ENCODE results near the gene SND1. TPM values are rescaled to one million over a fixed set of nuclear protein-coding genes. Genes with fewer than 3 reads are reported as not detected.
A peak's percentile ranks its signal among the peaks of the same experiment; 100 is the strongest.

Gene SND1
- 125 TPM for total RNA-seq

DNA sequence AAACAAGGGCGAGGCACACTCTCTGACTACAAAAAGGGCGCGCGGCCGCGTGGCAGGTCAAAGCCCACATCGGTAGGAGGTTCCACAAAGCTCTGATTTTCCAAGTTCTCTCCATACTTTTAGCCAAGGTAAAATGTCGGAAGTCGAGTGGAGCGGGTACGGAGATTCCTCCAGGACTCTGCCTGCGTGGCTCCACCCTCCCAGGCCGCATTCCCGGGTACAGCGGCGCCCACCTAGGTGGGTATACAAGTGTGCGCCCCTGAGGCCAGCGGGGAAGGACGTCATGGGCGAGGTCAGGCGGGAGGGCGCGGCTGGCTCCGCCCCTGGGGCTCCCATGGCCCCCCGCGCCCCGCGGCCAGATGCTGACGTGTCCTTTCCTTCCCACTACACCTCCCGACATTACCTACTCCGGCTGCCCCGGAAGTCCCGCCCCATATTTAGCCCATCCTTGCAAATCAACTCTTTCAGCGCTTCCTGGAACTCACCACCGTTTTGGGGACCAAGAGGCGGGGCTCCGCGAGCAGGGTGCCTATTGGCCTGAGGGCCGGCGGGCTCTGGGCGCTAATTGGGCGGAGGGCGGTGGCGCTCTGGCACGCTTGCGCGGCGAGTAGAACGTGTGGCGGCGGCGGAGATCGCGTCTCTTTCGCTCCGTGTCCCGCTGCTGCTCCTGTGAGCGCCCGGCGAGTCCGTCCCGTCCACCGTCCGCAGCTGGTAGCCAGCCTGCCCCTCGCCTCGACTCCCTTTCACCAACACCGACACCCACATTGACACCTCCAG, at the start of gene SND1:
Gene SND1, plus strand, starts transcription at position 639 of the 777 bp plus-strand sequence. CDS start 180 bp downstream, outside the sequence.
- intact Hi-C loops (cut with DNase I) = no loop called here
- ATAC-seq = peak; percentile 99
- peak; percentile 99 for DNase-seq (ENCODE audit: low spot score)

DNA sequence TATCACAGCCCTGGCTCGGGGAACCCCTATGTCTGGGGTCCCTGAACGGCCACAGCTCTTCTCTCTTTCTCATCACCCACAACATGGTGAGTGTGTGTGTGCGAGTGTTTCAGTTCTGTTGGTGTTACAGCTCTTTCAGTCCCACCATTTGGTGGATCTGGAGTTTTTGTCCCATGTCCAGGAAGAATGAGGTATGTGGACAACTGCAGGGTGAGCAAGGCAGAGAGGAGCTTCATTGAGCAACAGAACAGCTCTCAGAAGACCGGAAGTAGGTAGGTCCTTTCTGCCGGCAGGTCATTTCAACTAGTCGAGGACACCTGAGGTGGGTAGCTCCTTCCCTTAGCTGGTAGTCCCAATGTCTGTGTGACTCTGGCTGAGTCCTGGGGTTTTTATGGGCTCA, 43.5 kb upstream of the SND1 start:
- intact Hi-C loops (cut with DNase I) = no loop called here
- no peak for ATAC-seq
- DNase-seq (ENCODE audit: low spot score) = no peak

DNA sequence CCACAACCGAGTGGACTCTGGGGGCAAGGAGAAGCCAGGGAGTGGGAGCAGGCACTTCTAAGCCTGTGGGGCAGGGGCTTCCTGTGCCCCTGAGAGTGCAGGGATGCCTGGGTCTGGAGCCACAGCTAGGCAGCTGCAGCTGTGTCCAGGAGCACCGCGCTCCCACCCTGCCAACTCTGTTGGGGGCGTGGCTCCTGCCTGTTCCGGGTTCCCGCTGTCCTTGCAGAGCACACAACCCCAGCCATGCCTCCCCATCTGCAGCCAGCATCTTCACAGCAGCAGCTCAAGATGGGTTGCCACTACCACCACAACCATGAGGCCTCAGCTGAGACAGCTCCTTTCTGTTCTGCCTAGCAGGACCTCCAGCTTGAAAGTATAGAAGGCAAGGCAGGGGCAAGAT, 42.7 kb upstream of the SND1 start:
- intact Hi-C loops (cut with DNase I) = no loop called here
- DNase-seq (ENCODE audit: low spot score) (no peak), ATAC-seq (no peak)

DNA sequence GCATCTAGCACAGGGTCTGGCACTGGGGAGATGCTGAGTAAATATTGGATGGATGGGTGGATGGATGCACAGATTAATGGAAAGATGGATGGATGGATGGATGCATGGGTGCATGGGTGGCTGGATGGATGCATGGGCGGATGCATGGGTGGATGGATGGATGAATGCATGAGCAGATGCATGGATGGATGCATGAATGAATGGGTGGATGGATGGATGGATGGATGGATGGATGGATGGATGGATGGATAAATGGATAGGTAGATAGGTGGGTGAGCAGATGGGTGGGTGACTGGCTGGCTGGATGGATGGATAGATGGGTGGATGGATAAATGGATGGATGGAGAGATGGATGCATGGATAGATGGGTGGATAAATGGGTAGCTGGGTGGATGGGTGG, 39.7 kb upstream of the SND1 start:
- DNase-seq (ENCODE audit: low spot score) (no peak), ATAC-seq (no peak)
- intact Hi-C loops (cut with DNase I) = no loop called here

DNA sequence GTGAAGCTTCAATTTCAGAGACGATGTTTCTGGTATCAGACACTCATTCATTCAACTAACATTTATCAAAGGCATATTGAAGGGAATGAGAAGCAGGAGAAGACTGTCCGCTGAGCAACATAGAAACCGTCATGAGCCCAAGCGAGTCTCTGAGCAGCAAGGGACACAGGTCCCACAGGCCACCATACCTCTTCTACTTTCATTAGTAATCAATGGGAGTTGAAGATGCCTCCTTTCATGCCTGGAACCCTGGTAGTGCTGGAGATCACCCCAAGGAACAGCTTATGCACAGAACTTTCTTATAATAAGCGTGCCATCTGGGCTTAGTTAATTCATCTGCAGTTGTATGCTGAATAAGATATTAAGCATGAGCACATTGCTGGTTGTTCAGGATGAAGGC, 35.3 kb upstream of the SND1 start:
- intact Hi-C loops (cut with DNase I) = no loop called here
- ATAC-seq (no peak), DNase-seq (ENCODE audit: low spot score) (no peak)

DNA sequence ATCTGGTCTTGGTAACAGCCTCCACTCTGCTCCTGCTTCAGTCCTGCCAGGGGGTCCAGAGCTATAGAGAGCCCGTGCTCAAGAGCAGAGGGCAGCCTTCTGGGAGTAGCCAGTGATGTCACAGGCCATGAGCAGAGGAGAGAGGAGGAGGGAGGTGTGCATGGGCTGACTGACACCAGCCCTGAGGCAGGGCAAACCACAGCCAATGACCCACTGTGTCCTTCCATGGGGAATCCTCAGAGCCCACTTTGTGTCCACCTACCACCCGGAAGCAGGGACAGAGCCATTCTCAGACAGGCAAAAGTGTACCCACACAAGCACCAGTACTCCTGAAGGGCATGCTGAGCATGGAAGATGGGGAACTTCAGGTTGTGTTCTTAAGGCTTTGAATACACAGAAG, 34.0 kb upstream of the SND1 start, which contains the start of gene PAX4:
Gene PAX4, minus strand, starts transcription at position 101 of the 400 bp plus-strand sequence. CDS start 2,214 bp downstream, outside the sequence.
- intact Hi-C loops (cut with DNase I) = no loop called here
- ATAC-seq (no peak), DNase-seq (ENCODE audit: low spot score) (no peak)

DNA sequence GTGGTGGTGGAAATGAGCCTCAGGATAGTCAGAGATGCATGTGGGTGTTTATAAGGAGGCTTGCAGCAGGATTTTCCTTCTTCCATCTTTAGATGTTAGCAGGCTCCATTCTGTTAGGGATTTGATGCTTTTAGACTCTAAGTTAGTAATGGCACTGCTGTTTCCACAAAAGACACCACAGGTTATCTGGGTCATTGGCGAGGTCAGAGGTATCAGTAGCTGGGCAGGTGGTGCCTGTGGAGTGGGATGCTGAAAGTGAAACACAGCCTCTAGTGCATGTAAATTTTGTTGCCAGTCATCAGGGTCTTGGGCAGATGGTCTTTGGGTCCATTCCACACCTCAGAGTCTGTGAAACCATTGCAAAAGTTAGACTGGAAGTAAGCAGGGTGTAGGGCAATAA, 33.2 kb upstream of the SND1 start:
- intact Hi-C loops (cut with DNase I) = no loop called here
- DNase-seq (ENCODE audit: low spot score) = no peak
- ATAC-seq = no peak

DNA sequence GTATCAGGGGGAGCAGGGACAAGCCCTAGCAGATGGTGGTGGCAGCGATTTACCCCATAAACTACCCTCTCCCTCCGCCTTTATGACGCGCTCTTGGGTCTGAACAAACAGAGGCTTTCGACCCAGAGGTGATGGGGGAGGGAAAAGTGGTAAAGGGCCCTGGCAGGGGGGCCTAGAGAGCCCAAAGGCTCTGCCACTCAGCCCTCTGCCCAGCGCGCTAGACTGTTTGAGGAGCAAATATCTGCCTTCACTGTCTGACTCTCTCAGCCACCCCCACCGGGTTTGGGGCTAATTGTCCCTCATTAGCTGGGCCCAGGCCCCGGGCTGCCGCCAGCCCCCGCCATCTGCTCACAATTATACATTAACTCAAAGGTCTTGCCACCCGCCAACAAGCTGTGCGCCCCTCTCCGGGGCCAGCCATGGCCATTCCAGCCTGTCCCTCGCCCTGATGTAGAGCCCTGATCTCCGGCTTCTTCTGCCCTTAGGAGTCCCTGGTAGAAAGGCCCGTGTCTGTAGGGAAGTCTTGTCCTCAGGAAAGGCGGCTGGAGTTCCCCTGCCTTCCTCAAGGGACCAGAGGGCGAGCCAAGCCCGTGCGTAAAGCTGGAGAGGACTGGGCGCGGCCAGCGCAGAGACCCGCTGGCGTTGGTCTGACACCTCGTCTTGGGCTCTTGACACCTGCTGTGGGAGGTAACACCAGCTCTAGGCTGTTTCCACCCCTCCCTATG, 32.2 kb upstream of the SND1 start:
- ATAC-seq (no peak), DNase-seq (ENCODE audit: low spot score) (no peak)
- intact Hi-C loops (cut with DNase I) = no loop called here

DNA sequence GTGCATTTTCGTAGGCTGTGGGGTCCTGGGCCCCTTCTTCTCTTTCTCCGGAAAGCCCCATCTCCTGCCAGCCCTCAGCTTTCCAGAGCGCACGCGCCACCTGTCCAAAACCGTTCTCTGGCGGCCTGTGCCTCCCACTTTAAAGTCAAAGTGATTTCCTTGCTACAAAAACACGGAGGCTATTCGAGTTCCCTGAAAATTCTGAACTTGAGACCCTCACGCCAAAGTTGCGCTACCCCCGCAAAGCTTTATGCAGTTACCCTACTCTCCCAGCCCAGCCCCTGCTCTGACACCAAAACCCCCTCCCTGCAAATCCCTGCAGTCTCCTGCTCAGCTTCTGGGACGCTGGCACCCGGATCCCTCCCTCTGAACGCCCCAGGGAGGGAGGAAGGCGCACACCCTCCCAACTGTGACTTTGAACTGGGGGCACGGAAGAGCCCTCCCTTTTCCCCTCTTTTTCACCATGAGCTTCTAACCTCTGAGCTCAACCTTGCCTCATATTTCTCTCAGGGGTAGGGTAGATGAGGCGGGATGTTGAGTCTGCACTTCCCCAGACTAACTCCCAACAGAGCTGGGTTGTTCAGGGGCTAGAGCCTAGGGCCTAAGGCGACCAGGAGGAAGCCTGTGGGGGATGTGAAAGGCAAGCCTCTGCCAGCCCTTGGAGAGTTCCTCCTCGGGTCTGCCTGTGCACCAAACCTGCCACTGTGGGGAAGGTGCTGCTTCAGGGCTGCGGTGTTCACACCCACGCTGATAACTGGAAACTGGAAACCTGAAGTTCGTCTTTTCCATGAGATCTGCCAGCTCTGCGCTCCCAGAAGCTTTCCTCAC, 31.4 kb upstream of the SND1 start:
- no peak for ATAC-seq

DNA sequence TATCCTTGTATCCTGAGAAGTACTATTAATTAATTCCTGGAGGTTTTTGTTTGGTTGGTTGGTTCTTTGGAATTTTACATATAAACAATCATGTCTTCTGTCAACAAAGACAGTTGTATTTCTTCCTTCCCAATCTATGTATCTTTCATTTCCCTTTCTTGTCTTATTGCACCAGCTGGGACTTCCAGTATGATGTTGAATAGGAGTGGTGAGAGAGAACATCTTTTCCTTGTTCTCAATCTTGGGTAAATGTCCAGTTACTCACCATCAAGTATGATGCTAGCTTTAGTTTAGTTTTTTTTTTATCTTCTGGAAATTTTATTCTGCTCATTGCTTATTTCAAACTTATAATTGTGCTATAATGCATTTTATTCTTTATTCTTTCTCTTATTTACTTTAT, 26.7 kb upstream of the SND1 start:
- ATAC-seq = no peak
- no peak for DNase-seq (ENCODE audit: low spot score)
- intact Hi-C loops (cut with DNase I) = no loop called here

More for the DNA sequence above, 31.4 kb upstream of the SND1 start:
- intact Hi-C loops (cut with DNase I) = no loop called here
- no peak for DNase-seq (ENCODE audit: low spot score)

DNA sequence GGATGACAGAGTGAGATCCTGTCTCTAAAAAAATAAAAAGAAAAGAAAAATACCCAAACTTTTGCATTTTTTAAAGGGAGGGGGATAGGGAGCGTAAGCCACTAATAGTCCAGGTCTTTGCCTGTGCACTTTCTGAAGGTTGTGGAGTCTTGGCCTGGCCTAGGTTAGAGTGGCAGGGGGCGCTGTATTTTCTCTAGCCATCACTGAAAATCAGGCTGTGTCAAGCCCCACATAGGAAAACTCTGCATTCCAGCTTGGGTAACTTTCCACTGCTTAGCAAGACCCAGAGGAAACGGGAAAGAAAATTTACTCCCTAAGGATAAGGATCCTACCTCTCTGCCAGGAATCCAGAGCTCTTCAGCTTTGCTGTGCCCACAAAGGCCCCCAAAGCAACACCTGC, 23.5 kb upstream of the SND1 start:
- ATAC-seq (no peak), DNase-seq (ENCODE audit: low spot score) (no peak)
- intact Hi-C loops (cut with DNase I) = no loop called here

DNA sequence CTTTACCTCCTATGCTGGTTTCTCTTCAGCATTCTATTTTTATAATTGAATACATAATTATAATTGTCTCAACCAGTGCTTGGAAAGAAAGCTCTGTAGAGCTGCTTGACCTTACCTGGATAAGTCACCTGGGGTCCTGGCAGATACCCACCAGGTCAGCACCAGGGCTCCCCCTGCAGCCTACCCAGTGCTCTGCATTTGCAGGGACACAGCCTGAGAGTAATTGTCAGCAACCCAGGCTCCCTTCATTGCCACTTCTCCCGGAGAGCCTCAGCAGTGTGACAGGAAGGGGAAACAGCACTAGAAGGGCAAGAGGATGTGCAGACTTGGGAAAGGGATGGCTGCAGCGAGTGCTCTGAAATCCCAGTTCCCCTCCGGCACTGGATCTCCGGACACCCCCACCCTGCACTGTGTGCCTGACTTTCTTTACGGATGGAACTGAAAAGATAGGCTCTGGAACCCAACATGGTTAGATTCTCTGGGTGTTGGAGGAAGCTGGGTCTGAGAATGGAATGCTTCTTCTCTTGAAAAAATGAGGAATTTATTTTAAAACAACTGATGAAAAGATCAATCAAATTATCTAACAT, 22.6 kb upstream of the SND1 start:
- DNase-seq (ENCODE audit: low spot score) = no peak
- intact Hi-C loops (cut with DNase I) = no loop called here
- no peak for ATAC-seq

DNA sequence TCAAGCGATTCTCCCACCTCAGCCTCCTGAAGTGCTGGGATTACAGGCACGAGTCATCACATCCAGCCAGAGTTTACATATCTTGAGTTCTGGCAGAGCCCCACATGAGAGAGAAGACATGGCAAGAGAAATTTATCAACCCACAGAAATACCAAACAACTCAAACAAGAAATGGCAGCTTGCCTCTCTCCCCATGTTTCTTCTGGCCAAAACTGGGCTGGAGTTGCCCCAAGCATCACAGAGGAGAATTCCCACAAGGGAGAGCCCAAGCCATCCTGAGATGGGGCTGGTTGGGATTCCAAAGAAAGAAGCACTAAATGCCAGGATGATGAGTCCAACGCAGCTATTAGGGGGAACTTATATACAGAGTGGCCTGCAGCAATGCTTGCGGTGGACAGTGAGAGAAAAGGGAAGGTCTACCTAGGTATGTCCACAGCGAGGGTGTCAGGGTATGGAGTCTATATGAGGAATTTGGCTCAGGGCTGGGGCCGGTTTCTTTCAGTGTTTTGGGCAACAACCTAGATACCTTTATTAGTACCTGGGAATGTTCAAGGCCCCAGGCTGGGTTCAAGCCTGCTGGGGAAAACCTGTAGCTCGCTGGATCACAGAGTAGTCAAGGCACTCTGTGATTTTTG, 19.6 kb upstream of the SND1 start:
- ATAC-seq (no peak), DNase-seq (ENCODE audit: low spot score) (no peak)
- intact Hi-C loops (cut with DNase I) = no loop called here

DNA sequence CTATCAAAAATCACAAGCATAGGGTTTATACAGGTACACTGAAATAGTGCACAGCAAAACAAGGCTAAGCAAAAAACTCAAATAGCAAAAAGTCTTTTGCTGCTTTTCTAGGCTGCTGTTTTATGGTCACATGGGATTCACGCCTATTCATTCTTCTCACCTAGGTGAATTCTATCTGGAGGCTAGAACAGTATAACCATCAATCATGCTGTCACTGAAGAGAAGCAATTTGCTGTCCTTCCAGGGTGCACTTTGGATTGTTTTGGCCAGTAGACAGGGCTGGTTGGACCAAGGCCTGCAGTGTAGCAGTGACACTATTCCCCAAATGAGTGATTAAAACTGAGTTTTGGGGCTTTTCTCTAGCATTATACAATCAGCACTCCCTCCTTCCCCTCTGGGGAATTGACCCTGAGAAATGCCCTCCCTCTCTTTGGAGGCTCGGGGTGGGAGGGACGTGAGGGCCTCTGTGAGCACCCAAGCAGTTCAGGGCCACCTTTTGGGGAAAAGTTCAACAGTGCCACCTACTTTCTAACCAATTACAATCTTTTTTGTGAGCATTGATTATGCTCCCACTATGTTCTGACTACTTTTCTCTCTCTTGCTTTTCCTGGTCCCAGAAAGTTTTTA, 16.2 kb upstream of the SND1 start:
- intact Hi-C loops (cut with DNase I) = no loop called here
- DNase-seq (ENCODE audit: low spot score) = no peak
- ATAC-seq = no peak

DNA sequence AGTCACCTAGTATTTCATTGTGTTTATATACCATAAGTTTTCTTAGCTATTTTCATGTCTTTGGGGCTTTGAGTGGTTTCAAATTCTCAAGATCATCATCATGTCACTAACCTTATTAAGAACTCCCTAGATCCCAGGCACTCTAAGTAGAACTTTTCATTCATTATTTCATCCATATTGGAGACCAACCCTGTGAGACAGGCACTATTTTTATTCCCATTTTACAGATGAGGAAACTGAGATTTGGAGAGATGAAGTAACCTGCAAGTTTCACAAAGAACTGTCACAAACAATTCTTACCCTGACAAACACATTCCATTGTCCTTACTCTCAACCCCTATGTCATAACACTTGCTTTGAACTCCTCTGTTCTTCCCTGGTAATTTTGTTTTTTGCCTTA, 13.8 kb upstream of the SND1 start:
- ATAC-seq = no peak

DNA sequence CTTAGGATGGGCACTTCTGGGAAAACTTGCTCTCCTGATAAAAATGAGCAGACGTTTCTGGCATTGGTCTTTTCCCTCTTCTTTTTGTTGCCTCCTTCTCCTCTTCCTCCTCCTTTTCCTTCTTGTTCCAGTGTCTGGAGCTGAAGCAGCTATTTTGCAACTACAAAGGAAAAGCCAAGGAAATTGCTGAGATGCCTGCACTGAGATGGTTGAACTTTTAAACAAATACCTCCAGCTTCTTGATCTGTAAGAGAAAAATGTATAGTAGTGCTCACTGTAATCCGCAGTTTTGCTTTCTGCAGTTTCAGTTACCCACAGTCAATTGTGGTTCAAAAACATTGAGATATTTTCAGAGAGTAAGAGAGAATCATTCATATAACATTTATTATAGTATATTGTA, 7.5 kb upstream of the SND1 start:
- no peak for DNase-seq (ENCODE audit: low spot score)
- intact Hi-C loops (cut with DNase I) = no loop called here
- no peak for ATAC-seq

More for the DNA sequence above, 13.8 kb upstream of the SND1 start:
- DNase-seq (ENCODE audit: low spot score) = no peak
- intact Hi-C loops (cut with DNase I) = no loop called here

DNA sequence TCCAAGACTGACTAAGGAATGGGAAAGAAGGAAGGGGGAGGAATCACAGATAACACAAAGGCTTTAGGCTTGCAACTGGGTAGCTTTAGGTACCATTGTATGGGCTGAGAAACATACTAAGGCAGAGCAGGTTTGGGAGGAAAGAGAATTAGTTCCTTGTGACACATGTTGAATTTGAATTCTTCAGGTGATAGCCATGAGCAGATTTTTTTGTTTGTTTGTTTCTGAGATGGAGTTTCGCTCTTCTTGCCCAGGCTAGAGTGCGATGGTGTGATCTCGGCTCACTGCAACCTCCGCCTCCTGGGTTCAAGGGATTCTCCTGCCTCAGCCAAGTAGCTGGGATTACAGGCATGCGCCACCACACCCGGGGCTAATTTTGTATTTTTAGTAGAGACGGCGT, 4.4 kb upstream of the SND1 start:
- ATAC-seq (no peak), DNase-seq (ENCODE audit: low spot score) (no peak)
- intact Hi-C loops (cut with DNase I) = no loop called here

DNA sequence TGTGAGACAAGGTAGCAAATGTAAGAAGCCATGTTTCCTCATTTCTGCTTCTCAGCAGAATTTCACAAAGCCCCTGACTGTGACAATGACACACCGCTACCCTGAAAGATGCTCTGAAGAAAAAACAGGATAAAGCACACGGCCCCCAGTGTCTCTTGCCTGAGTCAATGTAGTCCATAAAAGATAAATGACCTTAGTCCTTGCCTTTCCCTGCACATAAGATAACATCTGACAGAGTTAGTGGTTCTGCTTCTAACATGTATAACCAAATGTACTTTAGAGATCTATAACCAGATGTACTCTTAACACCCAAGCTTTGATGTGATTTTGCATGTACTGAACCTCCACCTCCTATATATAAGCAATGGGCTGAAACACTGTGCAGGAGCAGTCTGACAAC, 3.0 kb upstream of the SND1 start:
- no peak for ATAC-seq
- no peak for DNase-seq (ENCODE audit: low spot score)
- intact Hi-C loops (cut with DNase I) = no loop called here

All from sciatic nerve (tissue), 2 donors.